ENCODE data around the gene PRKCZ. TPM values are rescaled to one million over a fixed set of nuclear protein-coding genes. Genes with fewer than 3 reads are reported as not detected.

PRKCZ gene
- total and polyA plus RNA-seq, 2 of the 4 experiments (the other 2 are of a cell fraction), result 2.0 to 3.5 TPM

DNA sequence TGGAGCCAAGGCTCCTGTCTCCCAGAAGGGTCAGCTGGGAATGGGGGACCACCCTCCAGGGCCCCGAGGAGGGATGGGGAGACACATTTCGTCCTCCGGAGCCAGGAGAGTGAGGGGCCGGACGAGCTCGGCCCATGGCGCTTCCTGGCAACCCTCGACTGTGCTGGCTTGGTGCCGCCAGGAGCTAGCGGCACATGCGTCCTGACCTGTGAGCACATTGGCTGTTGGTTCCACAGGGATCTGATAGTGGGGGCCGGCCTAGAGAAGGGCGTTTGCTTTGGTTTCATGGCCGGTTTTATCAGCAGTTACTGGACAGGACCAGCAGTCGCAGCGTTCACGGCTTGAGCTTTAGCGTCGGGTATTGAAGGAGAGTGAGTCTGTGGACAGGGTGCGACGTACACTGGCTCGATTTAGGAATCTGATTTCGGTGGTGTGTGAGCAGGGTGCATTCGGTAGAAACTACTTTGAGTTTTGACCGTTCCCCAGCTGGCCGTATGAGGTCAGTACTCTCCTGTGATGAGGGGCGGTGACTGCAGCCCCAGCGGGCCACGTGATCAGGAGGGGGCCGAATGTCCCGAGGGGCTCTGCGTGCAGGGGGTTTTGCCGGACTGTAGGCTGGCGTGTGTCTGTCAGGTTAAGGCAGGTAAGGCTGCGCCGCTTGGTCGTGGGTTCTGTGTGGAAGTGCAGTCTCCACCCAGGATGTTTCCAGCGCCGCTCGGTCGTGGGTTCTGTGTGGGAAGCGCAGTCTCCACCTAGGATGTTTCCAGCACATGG lies 125.7 kb downstream of the PRKCZ start:
- in situ Hi-C loops (cut with MboI; ENCODE audit: low sequenced_read_pairs) (loop anchor here (25.0 kb wide), 1 partner anchor 361 kb away; the partner anchor contains the start of genes HES5 and PANK4), dilution Hi-C loops (cut with HindIII; ENCODE audit: low sequenced_read_pairs, unreplicated experiment) (no loop called here), intact Hi-C loops (cut with micrococcal nuclease) (no loop called here)
- Histone ChIP-seq H2BK20ac (ENCODE audit: low read depth, low read length) (no peak overlapping the region), H4K8ac (ENCODE audit: low read depth in 2 of 2, low read length in 2 of 2) (no peak overlapping the region), H3K4ac (ENCODE audit: low read depth, low read length) (no peak overlapping the region), H2AFZ (replicated peaks; ENCODE audit: low read length, poor library complexity) (no peak overlapping the region), H2AK9ac (replicated peaks; ENCODE audit: low read depth, low read length, poor library complexity) (no peak overlapping the region), H3K4me3 (ENCODE audit: insufficient read depth, low read depth, low read length) (no peak overlapping the region), H3K23ac (ENCODE audit: low read depth, low read length) (no peak overlapping the region), H2BK120ac (ENCODE audit: low read depth, low read length) (no peak overlapping the region), H4K91ac (ENCODE audit: insufficient read depth, low read depth, low read length) (no peak overlapping the region), H3K9me1 (ENCODE audit: insufficient read depth, low read length) (no peaks in the 10 kb centered on the region), H2BK5ac (ENCODE audit: low read depth, low read length, poor library complexity, severe bottlenecking) (no peak overlapping the region), H3K56ac (ENCODE audit: extremely low read depth, insufficient read depth, low read length) (no peak overlapping the region), H3K4me1 (ENCODE audit: control insufficient read depth, insufficient read depth, low read length) (no peaks in the 10 kb centered on the region), H3K27me3 (ENCODE audit: control insufficient read depth, insufficient read depth, low read length) (no peaks in the 10 kb centered on the region), H3K4me2 (ENCODE audit: low read depth, low read length) (no peak overlapping the region), H3K79me1 (ENCODE audit: low read depth in 1 of 2, low read length in 2 of 2) (no peaks in the 10 kb centered on the region), H3K9me3 (ENCODE audit: control insufficient read depth, insufficient read depth, low read length) (no peaks in the 10 kb centered on the region), H2AK5ac (ENCODE audit: low read depth, low read length) (no peak overlapping the region), H4K20me1 (ENCODE audit: insufficient read depth, low read length) (no peaks in the 10 kb centered on the region), H2BK15ac (ENCODE audit: low read depth, low read length) (no peak overlapping the region), H3K27ac (ENCODE audit: insufficient read depth, low read length) (no peak overlapping the region), H3K14ac (replicated peaks; ENCODE audit: low read depth, low read length) (no peak overlapping the region), H3K9ac (ENCODE audit: low read depth, low read length) (no peak overlapping the region), H3K18ac (ENCODE audit: low read depth, low read length) (no peak overlapping the region), H3K36me3 (ENCODE audit: control insufficient read depth, insufficient read depth, low read length) (no peaks in the 10 kb centered on the region), H4K5ac (ENCODE audit: low read depth, low read length) (no peak overlapping the region)
- POLR2A ChIA-PET (ENCODE audit: unreplicated experiment), result no interaction called here
- no peak for TF ChIP-seq RFX5 (IDR thresholded peaks at IDR 0.05; ENCODE audit: low read depth, low read length)
- TF ChIP-seq, protein P1, sequence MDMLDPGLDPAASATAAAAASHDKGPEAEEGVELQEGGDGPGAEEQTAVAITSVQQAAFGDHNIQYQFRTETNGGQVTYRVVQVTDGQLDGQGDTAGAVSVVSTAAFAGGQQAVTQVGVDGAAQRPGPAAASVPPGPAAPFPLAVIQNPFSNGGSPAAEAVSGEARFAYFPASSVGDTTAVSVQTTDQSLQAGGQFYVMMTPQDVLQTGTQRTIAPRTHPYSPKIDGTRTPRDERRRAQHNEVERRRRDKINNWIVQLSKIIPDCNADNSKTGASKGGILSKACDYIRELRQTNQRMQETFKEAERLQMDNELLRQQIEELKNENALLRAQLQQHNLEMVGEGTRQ (IDR thresholded peaks at IDR 0.05; ENCODE audit: low read depth, low read length), result no peak
- TF ChIP-seq CEBPB (IDR thresholded peaks at IDR 0.05; ENCODE audit: low read depth, low read length), result no peak
- TF ChIP-seq, protein P2, sequence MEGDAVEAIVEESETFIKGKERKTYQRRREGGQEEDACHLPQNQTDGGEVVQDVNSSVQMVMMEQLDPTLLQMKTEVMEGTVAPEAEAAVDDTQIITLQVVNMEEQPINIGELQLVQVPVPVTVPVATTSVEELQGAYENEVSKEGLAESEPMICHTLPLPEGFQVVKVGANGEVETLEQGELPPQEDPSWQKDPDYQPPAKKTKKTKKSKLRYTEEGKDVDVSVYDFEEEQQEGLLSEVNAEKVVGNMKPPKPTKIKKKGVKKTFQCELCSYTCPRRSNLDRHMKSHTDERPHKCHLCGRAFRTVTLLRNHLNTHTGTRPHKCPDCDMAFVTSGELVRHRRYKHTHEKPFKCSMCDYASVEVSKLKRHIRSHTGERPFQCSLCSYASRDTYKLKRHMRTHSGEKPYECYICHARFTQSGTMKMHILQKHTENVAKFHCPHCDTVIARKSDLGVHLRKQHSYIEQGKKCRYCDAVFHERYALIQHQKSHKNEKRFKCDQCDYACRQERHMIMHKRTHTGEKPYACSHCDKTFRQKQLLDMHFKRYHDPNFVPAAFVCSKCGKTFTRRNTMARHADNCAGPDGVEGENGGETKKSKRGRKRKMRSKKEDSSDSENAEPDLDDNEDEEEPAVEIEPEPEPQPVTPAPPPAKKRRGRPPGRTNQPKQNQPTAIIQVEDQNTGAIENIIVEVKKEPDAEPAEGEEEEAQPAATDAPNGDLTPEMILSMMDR (conservative IDR thresholded peaks at IDR 0.05; ENCODE audit: low read depth, low read length), result no peak
- TF ChIP-seq MAZ (IDR thresholded peaks at IDR 0.05; ENCODE audit: borderline replicate concordance, low read depth, low read length), result no peak
- TF ChIP-seq MXI1 (IDR thresholded peaks at IDR 0.05; ENCODE audit: borderline replicate concordance, low read depth, low read length), result no peak
- no peak for TF ChIP-seq POLR2A (IDR thresholded peaks at IDR 0.05; ENCODE audit: low read depth, low read length)
- no peak for TF ChIP-seq RCOR1 (IDR thresholded peaks at IDR 0.05; ENCODE audit: insufficient replicate concordance, low read length)
- TF ChIP-seq CHD1 (IDR thresholded peaks at IDR 0.05; ENCODE audit: low read depth, low read length), result no peak
- TF ChIP-seq FOS (IDR thresholded peaks at IDR 0.05; ENCODE audit: low read depth, low read length), result no peak
- no peak for TF ChIP-seq BHLHE40 (IDR thresholded peaks at IDR 0.05; ENCODE audit: low read depth, low read length)
- TF ChIP-seq, protein P3, sequence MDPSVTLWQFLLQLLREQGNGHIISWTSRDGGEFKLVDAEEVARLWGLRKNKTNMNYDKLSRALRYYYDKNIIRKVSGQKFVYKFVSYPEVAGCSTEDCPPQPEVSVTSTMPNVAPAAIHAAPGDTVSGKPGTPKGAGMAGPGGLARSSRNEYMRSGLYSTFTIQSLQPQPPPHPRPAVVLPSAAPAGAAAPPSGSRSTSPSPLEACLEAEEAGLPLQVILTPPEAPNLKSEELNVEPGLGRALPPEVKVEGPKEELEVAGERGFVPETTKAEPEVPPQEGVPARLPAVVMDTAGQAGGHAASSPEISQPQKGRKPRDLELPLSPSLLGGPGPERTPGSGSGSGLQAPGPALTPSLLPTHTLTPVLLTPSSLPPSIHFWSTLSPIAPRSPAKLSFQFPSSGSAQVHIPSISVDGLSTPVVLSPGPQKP (IDR thresholded peaks at IDR 0.05; ENCODE audit: borderline replicate concordance, low read depth, low read length), result no peak
- TF ChIP-seq SMC3 (IDR thresholded peaks at IDR 0.05; ENCODE audit: low read depth, low read length), result no peak
- TF ChIP-seq MAFK (IDR thresholded peaks at IDR 0.05; ENCODE audit: low read depth, low read length), result no peak
- TF ChIP-seq RAD21 (IDR thresholded peaks at IDR 0.05; ENCODE audit: low read length), result no peak
- TF ChIP-seq NFE2L2 (IDR thresholded peaks at IDR 0.05; ENCODE audit: low read depth, low read length), result no peak
- 91% methylated on average over 20 of the region's 42 CpGs; no CpG with 5 or more reads in 1 of the 2 experiments for WGBS, 2 experiments (ENCODE audit: extremely low coverage in 2 of 2, insufficient read length in 1 of 2)
- ATAC-seq (ENCODE audit: low read depth) (no peak), DNase-seq (no peak)
- no TSS peak for BruUV-seq (replicated peaks)
- CTCF ChIA-PET, result no interaction called here
